COLO668 (cell line): Measurements from ENCODE around the gene MAB21L4.

Experiments used
- DNase-seq: peaks from one replicate; lab custom pipeline; 2025; ENCODE audit not compliant: unreplicated experiment; lab: John Stamatoyannopoulos, UW

The MAB21L4 gene

DNA sequence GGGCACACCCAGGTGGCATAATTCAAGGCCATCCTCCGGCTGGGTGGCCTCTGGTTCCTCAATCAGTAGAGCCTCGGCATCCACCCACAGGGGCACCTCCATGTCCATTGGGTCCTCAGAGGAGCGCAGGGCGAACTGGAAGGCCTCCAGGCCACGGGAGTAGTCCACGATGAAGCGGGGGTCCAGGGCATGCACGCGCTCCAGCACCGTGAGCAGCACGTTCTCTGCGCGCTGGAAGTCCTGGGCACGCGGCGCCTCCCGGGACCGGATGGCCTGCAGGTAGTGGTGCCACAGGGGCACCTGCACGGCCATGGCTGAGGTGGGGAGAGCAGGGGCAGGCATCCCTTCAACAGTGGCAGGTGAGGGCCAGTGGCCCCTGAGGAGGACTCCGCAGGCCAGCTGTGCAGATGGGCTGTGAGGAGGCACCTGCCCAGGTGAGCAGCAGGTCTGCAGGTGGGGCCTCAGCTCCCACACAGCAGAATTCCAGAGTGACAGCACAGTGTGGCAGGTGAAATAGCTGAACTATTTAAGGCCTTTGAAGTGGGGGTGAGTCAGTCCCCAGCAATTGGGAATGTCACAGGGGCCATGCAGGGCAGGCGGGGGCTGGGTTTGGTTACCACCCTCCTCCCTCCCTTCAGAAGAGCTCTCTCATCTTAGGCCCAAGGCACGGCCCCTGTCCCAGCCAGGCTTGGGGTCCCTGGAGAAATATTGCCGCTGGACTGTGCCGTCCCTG lies at the start of gene MAB21L4:
Gene MAB21L4, minus strand, starts transcription at position 501 of the 733 bp plus-strand sequence. Its CDS starts 159 bp downstream, at position 342.
- DNase-seq, result peak; percentile 86

DNA sequence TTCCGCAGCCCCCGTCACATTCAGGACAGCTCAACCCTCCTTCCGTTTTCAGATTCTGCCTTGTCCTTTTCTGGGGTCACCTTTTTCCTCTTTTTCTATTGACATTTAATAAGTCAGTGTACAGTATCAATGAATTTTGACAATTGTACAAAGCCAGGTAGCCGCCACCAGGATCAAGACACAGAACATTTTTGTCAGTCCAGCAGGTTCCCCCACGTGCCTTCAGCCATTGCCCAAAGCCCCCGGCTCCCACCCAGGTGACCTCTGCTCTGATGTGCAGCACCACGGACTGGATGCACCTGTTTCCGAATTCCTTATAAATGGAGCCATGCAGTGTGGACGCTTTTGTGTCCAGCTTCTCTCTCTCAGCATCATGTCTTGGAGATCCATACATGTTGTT lies 40.1 kb upstream of the MAB21L4 start:
- DNase-seq, result no peak

DNA sequence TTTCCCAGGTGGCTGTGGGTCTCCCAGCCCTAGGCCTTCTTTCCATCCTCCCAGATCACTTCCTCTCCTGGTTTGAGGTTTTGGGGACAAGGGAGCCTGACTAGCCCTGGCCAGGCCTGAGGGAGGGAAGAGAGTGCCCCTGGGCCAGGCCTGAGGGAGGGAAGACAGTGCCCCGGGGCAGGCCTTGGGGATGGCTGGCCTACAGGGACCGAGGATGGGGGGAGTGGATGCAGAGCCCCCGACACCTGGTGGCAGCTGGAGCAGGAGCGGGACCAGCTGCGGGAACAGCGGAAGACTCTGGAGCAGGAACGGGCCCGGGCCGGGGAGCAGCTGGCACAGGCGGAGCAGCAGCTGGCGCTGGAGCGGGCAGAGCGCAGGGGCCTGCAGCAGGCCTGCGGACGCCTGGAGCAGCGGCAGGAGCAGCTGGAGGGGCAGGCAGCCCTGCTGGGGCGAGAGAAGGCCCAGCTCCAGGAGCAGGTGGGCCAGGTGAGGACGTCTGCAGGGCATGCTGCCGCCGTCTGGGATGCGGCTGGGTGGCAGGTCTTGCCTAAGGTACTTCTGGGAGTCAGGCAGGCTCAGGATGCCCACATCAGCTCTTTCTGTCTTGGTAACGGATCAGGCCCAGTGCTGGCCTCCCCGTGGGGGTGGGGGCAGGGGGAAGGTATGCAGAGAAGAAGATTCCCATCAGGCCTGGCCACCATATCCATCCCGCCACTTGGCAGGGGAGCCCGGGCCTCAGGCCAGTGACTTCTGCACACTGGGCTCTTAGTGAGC lies 39.3 kb upstream of the MAB21L4 start:
- peak; percentile 80 for DNase-seq

DNA sequence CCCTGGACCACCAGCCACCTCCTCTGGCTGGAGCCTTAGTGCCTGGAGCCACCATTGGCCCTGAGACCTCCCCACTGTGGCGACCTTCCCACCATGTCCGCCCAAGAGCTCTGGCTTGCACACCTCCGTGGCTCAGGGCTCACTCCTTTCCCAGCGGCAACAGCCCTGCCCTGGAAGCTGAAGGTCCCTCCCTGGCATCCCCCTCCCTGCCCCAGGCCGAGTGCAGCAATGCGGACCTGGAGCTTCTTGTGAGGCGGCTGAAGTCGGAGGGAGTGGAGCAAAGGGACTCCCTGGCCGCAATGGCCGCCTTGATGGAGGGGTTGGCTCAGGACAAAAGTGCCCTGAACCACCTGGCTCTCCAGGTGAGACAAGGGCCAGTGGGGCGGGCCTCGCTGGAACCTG lies 38.7 kb upstream of the MAB21L4 start:
- DNase-seq, result peak; percentile 52

DNA sequence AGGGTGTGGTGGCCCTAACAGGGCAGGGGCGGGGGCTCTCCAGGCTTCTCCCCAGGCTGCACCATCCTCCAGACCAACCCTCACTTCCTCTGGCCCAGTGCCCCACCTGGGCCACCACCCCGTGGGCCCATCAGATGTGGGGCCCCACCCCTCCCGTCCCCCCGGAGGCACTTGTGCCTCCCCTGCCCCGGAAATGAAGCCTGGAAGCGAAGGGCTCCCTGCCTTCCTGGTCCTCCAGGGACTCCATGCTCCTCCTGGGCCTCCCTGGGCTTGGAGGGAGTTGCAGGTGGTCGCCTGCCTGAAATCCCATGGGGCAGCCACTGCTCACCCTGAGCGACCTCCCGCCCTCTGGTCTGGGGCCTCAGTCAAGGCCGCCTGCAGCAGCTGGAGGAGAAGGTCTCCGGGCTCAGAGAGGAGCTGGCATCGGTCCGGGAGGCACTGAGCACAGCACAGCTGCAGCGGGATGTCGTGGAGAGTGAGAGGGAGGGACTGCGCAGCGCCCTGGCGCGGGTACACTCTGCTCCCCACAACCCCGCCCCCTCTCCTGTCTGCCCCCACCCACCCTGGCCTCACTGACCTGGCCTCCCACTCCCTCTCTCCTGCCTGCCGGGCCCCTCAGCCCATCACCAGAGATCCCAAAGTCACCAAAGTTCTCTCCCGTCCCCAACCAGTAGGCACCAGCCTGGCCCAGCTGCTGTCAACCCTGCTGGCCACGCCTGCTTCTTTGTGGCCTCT lies 38.2 kb upstream of the MAB21L4 start:
- DNase-seq, result no peak

DNA sequence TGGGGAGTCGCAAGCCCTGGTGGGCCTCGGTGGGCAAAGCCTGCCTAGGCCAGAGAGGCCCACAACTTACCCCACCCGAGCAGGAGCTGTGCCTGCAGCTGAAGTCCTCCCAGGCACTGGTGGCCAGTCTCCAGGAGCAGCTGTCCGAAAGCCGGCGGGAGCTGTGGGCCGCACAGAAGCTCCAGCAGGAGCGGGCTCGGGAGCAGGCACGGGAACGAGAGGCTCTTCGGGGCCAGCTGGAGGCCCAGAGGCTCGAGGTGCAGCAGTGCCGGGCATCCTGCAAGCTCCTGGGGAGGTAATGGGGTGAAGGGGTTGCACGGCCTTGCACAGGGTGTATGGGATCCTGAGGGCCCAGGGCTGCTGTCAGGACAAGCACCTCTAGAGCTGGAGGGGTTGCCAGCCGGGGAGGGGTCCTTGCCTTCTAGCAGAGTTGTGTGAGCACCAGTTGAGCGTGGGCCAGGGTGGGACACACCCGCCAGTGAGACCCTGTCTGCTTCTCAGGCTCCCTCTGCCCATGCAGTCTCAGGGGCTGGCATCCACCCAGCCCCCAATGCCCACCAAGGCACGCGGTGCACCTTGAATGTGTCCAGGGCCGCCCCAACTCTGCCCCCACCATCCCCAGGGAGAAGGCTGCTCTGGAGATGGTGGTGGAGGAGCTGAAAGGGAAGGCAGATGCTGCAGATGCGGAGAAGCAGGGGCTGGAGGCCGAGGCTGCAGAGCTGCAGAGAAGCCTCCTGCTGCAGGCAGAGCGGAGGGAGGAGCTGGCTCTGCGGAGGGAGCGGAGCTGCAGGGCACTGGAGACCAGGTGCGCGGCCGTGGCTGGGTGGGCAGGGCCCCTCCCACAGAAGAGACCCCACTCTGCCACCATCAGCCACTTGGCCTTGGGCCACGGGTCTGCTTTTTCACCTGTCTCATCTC lies 37.4 kb upstream of the MAB21L4 start:
- DNase-seq, result no peak

DNA sequence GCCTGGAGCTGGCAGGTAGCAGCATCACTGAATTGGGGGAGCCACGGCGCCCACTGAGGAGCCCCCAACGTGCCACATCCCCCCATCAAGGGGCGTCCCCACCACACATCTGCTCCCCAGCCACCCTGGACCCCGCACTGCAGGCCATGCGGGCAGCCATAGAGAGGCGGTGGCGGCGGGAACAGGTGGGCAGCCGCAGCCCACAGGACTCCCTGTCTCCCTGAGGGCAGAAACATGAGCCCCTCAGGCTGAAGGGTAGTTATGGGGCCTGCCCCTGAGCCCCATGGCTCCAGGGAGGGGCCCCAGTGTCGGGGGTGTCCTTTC lies 36.7 kb upstream of the MAB21L4 start:
- DNase-seq, result no peak

DNA sequence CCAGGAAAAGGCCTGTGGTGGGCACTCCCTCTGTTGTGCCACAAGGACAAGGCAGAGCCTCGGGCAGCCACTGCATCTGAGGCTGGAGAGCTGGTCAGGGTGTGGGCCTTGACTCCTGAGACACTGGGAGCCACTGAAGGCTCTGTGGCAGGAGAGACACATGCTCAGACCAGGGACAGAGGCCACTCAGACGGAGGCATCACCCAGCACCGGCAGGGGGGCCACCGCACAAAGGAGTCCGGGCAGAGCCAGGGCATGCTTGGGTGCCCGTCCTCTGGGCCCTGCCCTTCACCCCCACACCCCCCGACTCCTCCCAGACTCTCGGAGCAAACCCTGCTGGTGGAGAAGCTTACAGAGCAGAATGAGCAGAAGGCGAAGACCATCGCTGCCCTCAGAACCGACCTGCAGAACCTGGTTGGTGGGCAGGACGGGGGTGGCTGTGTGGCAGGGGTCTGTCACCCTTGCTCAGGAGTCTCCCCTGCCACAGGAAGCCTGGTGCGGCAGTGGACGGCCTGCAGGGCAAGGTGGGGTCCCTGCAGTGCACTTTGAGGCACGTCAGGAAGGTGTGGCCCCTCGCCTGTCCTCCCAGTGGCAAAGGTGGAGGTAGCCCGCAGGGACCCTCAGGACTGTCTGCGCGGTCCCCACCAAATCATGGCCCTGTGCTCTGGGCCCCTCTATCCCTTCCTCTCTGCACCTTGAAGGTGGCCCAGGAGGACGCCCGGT lies 36.2 kb upstream of the MAB21L4 start:
- DNase-seq, result no peak

DNA sequence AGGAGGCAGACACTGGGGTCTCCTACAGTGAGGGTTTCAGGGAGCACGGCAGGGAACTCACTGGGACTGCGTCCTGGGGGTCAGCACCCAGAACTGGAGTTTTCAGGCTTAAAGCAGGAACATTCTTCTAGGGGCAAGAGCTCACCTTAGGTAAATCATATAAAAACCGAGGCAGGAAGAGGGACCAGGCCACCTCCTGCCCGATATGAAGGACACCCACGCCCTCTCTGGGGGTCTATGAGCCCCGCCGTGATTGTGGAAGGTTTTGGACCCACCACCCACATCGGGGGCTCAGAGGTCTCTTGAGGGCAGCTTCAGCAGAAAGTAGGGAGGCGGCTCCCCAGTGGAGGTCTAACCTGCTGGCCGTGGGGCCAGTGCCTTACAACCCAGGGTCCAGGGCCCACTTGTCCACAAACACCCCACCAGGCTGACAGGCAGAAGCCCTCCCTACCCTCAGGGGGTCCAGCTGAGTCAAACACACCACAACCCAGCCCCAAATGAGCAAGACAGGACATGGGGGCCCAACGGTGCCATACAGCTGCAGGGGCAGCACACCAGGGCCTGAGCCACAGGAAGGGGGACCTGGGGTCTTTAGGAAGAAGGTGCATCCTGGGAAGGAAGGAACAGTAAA lies 35.5 kb upstream of the MAB21L4 start:
- no peak for DNase-seq

DNA sequence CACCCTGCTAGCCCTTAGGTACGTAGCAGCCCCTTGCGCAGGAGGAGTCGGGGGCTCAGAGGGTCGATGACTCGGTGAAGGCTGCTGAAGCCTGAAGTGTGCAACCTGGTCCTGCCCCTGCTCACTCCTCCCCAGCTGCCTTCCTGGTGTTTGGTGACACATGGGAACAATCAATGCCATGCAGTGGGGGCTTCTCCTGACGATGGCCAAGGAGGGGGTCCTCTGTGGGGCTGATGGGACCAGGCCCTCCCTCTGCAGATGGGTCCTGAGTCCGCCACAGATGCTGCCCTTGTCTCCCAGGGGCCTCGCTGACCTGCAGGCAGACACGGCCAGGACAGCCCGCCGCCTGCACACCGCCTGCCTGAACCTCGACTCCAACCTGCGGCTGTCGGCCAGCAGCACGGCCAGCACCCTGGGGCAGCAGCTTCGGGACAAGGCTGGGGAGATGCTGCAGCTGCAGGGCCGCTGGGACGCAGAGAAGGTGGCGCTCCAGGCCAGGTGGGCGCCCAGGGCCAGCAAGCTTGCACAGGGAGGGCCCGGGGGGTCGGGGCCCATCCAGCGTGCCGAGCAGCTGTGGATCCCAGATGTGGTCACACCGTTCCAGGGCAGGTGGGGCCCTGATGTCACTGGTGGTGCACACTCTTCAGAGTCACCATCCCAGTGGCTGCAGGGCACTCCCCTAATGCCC lies 34.8 kb upstream of the MAB21L4 start:
- DNase-seq, result no peak

DNA sequence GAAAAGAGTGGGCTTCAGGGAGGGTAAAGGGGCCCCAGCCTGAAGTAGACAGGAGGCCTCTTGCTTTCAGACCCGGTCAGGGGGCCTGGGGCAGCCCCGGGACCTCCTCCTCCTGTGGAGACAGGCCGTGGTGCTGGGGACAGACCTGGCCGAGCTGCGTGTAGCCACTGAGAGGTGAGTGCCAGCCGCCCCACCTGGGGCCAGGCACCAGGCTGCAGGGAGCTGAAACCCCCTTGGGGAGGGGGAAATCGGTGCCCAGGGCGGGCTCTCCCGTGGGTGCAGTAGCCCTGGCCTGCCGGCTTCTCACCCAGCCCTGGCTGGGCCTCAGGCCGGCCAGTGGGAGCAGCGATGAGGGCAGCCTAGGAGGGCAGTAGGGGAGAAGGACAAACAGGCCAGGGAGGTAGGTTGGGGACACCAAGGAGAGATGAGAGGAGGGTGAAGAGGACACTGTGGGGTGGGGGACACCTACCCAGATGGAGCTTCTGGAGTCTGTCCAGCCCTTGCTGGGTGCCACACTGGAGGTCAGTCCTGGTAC lies 34.2 kb upstream of the MAB21L4 start:
- DNase-seq, result no peak

DNA sequence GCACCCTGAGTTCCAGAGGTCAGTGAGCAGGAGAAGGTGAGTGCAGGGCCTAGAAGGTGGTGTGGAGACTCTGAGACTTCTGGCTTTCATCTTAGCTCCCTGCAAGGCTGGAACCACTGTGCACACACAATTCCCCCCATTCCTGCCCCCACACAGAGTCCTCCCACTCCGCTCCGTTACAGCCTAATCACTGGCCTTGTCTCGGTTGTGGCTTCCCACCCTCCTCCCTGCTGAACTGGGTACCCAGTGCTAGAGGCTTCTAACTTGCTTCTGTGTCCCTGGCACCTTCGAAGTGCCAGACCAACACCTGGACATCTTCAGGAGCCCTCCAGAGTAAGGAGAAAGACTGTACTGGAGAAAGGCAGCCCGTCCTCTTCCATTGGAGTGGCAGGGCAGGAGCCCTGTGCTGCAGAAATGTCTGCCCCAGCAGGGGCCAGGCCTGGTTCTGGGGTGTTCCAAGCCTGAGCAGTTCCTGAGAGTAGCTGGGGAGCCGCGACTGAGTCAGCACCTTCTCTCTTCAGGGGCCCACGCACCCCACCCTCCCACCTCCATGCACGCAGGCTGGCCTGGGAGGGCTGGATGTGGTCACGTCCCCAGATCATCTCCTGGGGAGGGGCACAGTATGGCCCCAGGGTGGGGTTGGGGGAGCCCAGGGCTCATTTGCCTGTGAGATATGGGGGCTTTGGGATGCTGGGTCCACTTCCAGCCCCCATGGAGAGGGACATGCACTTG lies 33.6 kb upstream of the MAB21L4 start:
- no peak for DNase-seq

DNA sequence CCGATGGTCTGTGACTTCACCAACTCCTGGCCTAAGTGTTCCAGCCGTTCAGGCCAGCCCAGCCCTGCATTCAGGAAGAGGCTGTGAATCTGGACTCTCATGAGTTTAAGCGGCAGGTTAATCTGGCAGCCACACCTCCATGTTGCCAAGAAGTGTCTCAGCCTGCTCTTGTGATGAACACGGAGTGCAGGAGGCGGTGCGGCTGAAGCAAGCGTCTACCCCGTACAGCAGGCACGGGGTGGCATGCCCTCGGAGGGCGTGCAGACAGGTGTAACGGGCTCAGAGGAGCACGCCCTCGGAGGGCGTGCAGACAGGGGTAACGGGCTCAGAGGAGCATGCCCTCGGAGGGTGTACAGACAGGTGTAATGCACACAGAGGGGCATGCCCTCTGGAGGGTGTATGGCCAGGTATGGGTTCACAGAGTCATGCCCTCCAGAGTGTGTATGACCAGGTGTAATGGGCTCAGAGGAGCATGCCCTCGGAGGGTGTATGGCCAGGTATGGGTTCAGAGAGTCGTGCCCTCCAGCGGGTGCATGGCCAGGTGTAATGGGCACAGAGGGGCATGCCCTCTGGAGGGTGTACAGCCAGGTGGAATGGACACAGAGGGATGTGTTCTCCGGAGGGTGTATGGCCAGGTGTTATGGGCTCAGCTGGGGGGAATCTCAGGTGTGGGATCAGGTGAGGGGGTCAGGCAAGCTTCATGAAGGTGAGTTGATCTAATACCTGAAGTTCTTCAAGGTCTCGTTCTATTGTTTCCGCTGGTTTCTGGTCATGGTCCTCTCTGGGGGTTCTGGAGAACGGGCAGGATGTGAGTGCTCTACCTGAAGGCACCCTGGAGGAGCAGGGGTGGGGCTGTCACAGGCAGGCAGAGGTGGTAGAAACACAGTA lies 32.8 kb upstream of the MAB21L4 start:
- DNase-seq, result no peak

DNA sequence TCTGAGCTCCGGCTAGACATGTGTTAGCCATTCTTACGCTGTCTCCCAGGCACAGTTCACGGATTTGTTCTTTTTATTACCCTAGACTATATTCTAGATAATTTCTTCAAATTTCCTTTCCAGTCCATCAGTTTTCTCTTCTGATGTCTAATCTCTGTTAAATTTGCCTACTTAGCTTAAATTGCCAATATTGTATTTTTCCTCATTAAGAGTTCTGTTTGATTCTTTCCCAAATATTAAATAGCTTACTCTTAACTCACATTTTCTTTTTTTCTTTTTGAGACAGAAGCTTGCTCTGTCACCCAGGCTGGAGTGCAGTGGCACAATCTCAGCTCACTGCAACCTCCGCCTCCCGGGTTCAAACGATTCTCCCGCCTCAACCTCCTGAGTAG lies 31.4 kb upstream of the MAB21L4 start:
- no peak for DNase-seq

DNA sequence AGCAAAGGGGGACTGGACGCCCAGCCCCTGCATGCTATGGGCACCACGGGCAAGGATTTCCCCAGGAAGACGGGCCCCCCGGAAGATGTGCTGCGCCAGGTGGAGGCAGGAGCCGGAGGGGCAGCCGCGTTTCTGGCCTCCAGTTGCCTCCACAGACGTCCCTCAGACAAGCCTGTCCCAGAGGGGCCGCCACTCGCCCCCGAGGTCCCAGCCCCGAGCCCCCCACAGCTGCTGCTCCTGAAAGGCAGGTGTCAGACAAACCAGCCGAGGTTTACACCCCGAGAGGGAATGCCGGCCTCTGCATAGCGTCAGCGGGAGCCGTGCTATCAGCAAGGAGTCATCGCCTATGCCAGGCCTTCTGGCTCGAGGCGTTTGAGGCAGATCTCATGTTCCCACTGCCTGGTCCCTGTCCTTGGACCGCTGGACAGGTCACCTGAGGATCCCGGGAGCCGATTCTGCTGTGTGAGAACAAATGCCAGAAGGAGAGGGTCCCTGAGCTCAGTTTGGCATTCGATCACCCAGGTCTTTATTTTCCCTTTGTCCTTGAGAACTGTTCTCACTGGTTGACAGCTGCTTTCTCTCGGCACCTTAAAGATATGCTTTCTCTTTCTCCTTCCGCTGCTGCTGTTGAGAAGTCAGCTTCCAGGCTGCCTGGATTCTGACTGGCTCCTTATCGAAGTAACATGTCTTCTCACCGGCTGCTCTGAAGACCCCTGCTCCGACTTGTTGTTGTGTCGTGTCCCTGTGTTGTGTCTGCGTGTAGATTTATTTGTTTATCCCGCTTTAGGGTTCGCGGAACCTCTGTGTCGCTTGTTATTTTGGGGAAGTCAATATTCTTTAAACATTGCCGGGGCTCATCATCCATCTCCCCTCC lies 30.8 kb upstream of the MAB21L4 start:
- DNase-seq, result peak; percentile 15
